SK-N-SH (cell line): ENCODE data around the gene FBXO47.

Experiments used
- YY1 ChIP-seq: IDR thresholded peaks from 2 replicates; pipeline ENCODE4 v1.4.0; 2012; ENCODE audit warnings: low read depth, mild to moderate bottlenecking
- TF ChIP-seq, protein P1 (sequence below): fragments of 200-600 bp; sonication (generic); IDR thresholded peaks from 2 replicates; pipeline ENCODE4 v1.6.1; 2017; ENCODE audit warnings: antibody characterized with exemption, mild to moderate bottlenecking, moderate library complexity

DNA sequence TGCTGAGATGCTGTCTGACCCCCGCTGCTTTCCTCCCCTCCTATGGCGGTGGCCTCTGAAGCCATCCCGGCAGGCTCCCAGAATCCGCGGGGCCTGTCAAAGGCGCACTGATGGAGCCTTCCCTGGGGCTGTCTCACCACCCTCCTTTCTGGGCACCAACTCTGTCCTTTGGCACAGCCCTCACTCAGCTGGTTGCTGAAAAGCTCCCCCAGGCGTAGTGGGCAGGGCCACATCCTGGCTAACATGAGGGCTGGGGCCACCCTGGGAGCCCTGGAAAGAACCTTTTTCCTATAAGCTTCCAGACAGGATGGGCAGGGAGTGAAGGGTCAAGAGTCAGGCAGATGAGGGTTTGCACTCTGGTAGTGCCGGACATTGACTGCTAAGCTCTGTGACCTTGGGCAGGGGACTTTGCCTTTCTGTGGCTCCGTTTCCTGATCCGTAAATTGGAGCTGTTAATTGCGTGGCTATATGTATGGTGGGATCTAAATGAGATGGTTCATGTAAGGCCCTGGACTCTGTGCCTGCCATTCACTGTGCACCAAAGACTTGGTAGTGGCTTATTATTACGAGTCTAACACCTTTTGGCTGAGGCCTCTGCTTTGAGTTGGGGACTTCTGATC, 69.4 kb downstream of the FBXO47 start:
- no peak for TF ChIP-seq YY1
- TF ChIP-seq, protein P1, sequence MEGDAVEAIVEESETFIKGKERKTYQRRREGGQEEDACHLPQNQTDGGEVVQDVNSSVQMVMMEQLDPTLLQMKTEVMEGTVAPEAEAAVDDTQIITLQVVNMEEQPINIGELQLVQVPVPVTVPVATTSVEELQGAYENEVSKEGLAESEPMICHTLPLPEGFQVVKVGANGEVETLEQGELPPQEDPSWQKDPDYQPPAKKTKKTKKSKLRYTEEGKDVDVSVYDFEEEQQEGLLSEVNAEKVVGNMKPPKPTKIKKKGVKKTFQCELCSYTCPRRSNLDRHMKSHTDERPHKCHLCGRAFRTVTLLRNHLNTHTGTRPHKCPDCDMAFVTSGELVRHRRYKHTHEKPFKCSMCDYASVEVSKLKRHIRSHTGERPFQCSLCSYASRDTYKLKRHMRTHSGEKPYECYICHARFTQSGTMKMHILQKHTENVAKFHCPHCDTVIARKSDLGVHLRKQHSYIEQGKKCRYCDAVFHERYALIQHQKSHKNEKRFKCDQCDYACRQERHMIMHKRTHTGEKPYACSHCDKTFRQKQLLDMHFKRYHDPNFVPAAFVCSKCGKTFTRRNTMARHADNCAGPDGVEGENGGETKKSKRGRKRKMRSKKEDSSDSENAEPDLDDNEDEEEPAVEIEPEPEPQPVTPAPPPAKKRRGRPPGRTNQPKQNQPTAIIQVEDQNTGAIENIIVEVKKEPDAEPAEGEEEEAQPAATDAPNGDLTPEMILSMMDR: no peak
